CD14-positive monocyte (primary cell): ENCODE results near the gene MLYCD. TPM values are rescaled to one million over a fixed set of nuclear protein-coding genes. Genes with fewer than 3 reads are reported as not detected.

Experiments used
- DNase-seq, 3 donors: peaks; one replicate each; pipeline ENCODE4 v3.0.0-alpha.2; 2011 to 2022
- H2AFZ ChIP-seq: 2 replicates; pipeline ENCODE4 v1.6.0; 2012; ENCODE audit warnings: mild to moderate bottlenecking, low read depth, low read length, inconsistent platforms; ENCODE audit not compliant: insufficient read depth, poor library complexity, severe bottlenecking
- H3K27ac ChIP-seq, 2 donors: 1 replicate in 1 of 2; 2 replicates in 1 of 2; pipeline ENCODE4 v1.5.1; 2012 to 2013; ENCODE audit warnings: low read length in 2 of 2, control low read depth in 1 of 2, inconsistent platforms in 1 of 2, low read depth in 1 of 2, mild to moderate bottlenecking in 1 of 2
- H3K27me3 ChIP-seq, 2 donors: one replicate each; pipeline versions ENCODE4 v1.6.0 to v1.6.1; 2011 to 2013; ENCODE audit warnings: low read length in 2 of 2; ENCODE audit not compliant: control insufficient read depth in 2 of 2, insufficient read depth in 2 of 2
- H3K36me3 ChIP-seq, 2 donors: replicated peaks in 1 of 2; 1 replicate in 1 of 2; 2 replicates in 1 of 2; pipeline versions ENCODE4 v1.5.1 to v1.6.1; 2012 to 2013; ENCODE audit warnings: low read length in 2 of 2, control low read depth in 1 of 2, inconsistent platforms in 1 of 2, mild to moderate bottlenecking in 1 of 2; ENCODE audit not compliant: insufficient read depth in 2 of 2, control insufficient read depth in 1 of 2
- H3K4me1 ChIP-seq, 2 donors: 1 replicate in 1 of 2; 2 replicates in 1 of 2; pipeline versions ENCODE4 v1.5.1 to v1.6.1; 2012 to 2013; ENCODE audit warnings: low read length in 2 of 2, control low read depth in 1 of 2, inconsistent platforms in 1 of 2, mild to moderate bottlenecking in 1 of 2, moderate library complexity in 1 of 2; ENCODE audit not compliant: insufficient read depth in 2 of 2, control insufficient read depth in 1 of 2
- H3K4me2 ChIP-seq: replicated peaks from 2 replicates; pipeline ENCODE3; 2012; ENCODE audit warnings: low read length, moderate library complexity, mild to moderate bottlenecking; ENCODE audit not compliant: poor library complexity, severe bottlenecking; ENCODE audit errors: extremely low read depth
- H3K4me3 ChIP-seq, 3 experiments: fragments of 200-600 bp in 1 of 3; sonication (generic) in 1 of 3; replicated peaks in 1 of 3; 1 replicate in 2 of 3; 2 replicates in 1 of 3; pipeline ENCODE4 v1.5.1; 2011 to 2013; ENCODE audit warnings: low read length in 3 of 3, mild to moderate bottlenecking in 3 of 3, control low read depth in 2 of 3, low read depth in 2 of 3, inconsistent platforms in 1 of 3, moderate library complexity in 1 of 3
- H3K79me2 ChIP-seq: 2 replicates; pipeline ENCODE4 v1.6.0; 2012; ENCODE audit warnings: mild to moderate bottlenecking, control low read depth, inconsistent platforms, low read length, moderate library complexity; ENCODE audit not compliant: insufficient read depth
- H3K9ac ChIP-seq: 2 replicates; pipeline ENCODE4 v1.6.0; 2017; ENCODE audit warnings: low read length, mild to moderate bottlenecking; ENCODE audit not compliant: insufficient read depth, poor library complexity, severe bottlenecking
- H3K9me3 ChIP-seq, 2 donors: replicated peaks in 1 of 2; 1 replicate in 1 of 2; 2 replicates in 1 of 2; pipeline versions ENCODE4 v1.5.1 to v1.6.1; 2012 to 2013; ENCODE audit warnings: low read length in 2 of 2, control low read depth in 1 of 2; ENCODE audit not compliant: control insufficient read depth in 1 of 2, insufficient read depth in 1 of 2
- H4K20me1 ChIP-seq: 2 replicates; pipeline ENCODE4 v1.6.0; 2012; ENCODE audit warnings: mild to moderate bottlenecking, low read length, control low read depth, moderate library complexity; ENCODE audit not compliant: insufficient read depth
- H3K27ac Mint-ChIP-seq, 7 donors: one replicate each; pipeline ENCODE4 v1.8.0; 2020; ENCODE audit warnings: mild to moderate bottlenecking in 7 of 7, mixed read lengths in 7 of 7, moderate library complexity in 6 of 7, inconsistent platforms in 2 of 7
- H3K27me3 Mint-ChIP-seq, 3 donors: one replicate each; pipeline ENCODE4 v1.8.0; 2021 to 2022; ENCODE audit warnings: low read depth in 3 of 3, mild to moderate bottlenecking in 3 of 3, mixed read lengths in 3 of 3, moderate library complexity in 3 of 3, inconsistent platforms in 1 of 3
- H3K36me3 Mint-ChIP-seq, 2 donors: one replicate each; pipeline ENCODE4 v1.8.0; 2020; ENCODE audit warnings: mixed read lengths in 2 of 2, inconsistent platforms in 1 of 2, mild to moderate bottlenecking in 1 of 2
- H3K4me1 Mint-ChIP-seq: one replicate; pipeline ENCODE4 v1.8.0; 2020; ENCODE audit warnings: mild to moderate bottlenecking, mixed read lengths
- H3K4me3 Mint-ChIP-seq, 2 donors: one replicate each; pipeline ENCODE4 v1.8.0; 2020; ENCODE audit warnings: mild to moderate bottlenecking in 2 of 2, mixed read lengths in 2 of 2, moderate library complexity in 1 of 2
- H3K9me3 Mint-ChIP-seq, 7 donors: one replicate each; pipeline ENCODE4 v1.8.0; 2020 to 2022; ENCODE audit warnings: mixed read lengths in 7 of 7, mild to moderate bottlenecking in 6 of 7, moderate library complexity in 6 of 7, inconsistent platforms in 2 of 7
- WGBS: methylation state at CpG from one replicate; pipeline ENCODE4 v1.1.5; 2013; ENCODE audit warnings: missing lambda C conversion rate; ENCODE audit not compliant: insufficient coverage; 5-methylcytosine and 5-hydroxymethylcytosine counted together
- intact Hi-C, 2 donors: fragments of 100-400 bp; cut with micrococcal nuclease; formaldehyde crosslinking; loops; one replicate each; pipeline versions ENCODE4 v1.15.0 to v1.15.1; 2023
- polyA plus RNA-seq, 3 donors: library from polyadenylated mRNA; depleted of rRNA in 1 of 3; unstranded in 2 of 3; stranded (reverse) in 1 of 3; fragments of 300-500 nt in 2 of 3; fragments of >200 nt in 1 of 3; fragmentation: Illumina TruSeq in 2 of 3; gene quantifications; 1 replicate in 2 of 3; 2 replicates in 1 of 3; pipeline ENCODE4 v1.2.3, GENCODE V29; 2012 to 2021
- TF ChIP-seq, protein P1 (sequence below): fragments of 200-600 bp; IDR thresholded peaks from one replicate; pipeline ENCODE4 v1.8.0; 2022; ENCODE audit warnings: antibody characterized with exemption, mild to moderate bottlenecking

Gene MLYCD
- polyA plus RNA-seq, 3 donors, result 1.2 to 2.4 (median 1.3) TPM

DNA sequence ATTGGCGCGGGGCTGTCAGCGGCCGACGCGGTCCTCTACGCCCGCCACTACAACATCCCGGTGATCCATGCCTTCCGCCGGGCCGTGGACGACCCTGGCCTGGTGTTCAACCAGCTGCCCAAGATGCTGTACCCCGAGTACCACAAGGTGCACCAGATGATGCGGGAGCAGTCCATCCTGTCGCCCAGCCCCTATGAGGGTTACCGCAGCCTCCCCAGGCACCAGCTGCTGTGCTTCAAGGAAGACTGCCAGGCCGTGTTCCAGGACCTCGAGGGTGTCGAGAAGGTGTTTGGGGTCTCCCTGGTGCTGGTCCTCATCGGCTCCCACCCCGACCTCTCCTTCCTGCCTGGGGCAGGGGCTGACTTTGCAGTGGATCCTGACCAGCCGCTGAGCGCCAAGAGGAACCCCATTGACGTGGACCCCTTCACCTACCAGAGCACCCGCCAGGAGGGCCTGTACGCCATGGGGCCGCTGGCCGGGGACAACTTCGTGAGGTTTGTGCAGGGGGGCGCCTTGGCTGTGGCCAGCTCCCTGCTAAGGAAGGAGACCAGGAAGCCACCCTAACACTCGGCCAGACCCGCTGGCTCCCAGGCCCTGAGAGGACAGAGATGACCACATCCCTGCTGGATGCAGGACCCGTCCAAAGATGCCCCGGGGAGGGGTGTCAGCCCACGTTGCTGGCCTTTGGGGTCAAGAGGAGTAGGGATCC is 66.7 kb downstream of the MLYCD start:
- intact Hi-C loops, result loop anchor here in 1 of 2 donors (5.0 to 10.0 kb wide), 2 partner anchors 222 to 539 kb away; partner anchors contain the start of genes MEAK7 and TAF1C

DNA sequence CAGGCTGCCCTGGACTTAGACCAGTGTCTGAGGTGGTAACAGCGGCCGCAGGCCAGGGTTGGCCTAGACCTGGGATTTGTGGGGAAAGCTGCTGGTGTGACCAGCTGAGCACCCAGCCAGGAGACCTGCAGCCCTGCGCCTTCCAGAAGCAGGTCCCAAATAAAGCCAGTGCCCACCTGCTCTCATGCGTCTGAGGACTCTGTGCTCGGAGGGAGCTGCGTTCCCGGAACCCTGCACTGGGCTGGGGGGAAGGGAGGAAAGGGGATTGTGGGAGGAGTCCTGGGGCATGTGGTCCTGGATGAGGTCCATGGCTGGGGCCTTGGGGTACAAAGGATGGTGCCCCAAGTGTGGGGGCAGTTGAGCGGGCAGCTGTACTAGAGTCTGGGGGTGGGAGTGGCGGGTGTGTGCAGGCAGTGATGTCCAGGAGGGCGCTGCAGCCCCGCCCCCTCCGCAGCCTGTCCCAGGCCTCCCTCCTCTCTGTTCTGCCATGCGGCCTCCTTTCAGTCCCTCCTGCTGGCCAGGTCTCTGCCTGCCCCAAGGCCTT is 67.3 kb downstream of the MLYCD start:
- Histone ChIP-seq H3K4me2 (no peak overlapping the region), H3K36me3 (no peaks in the 10 kb centered on the region), H3K9ac (no peak overlapping the region), H4K20me1 (no peaks in the 10 kb centered on the region), H3K27me3 (peaks cover 6 to 22% of the 10 kb centered on the region in 2 donors), H3K4me1 (no peaks in the 10 kb centered on the region), H3K79me2 (no peaks in the 10 kb centered on the region), H2AFZ (no peak overlapping the region), H3K9me3 (peaks cover 0 to 4% of the 10 kb centered on the region in 2 donors), H3K4me3 (no peak overlapping the region), H3K27ac (no peak overlapping the region)
- H3K4me1 Mint-ChIP-seq, result peaks cover 2% of the 10 kb centered on the region
- H3K27me3 Mint-ChIP-seq, result peaks cover 22 to 40% (median 29%) of the 10 kb centered on the region in 3 donors
- WGBS, result 99% methylated on average over 8 of the region's 13 CpGs
- H3K27ac Mint-ChIP-seq, result no peak overlapping the region
- H3K36me3 Mint-ChIP-seq, result peaks cover 11 to 29% of the 10 kb centered on the region in 2 donors
- no peak for DNase-seq
- intact Hi-C loops, result loop anchor here in 1 of 2 donors (5.0 to 10.0 kb wide), 2 partner anchors 221 to 539 kb away; partner anchors contain the start of genes MEAK7 and TAF1C
- TF ChIP-seq, protein P1, sequence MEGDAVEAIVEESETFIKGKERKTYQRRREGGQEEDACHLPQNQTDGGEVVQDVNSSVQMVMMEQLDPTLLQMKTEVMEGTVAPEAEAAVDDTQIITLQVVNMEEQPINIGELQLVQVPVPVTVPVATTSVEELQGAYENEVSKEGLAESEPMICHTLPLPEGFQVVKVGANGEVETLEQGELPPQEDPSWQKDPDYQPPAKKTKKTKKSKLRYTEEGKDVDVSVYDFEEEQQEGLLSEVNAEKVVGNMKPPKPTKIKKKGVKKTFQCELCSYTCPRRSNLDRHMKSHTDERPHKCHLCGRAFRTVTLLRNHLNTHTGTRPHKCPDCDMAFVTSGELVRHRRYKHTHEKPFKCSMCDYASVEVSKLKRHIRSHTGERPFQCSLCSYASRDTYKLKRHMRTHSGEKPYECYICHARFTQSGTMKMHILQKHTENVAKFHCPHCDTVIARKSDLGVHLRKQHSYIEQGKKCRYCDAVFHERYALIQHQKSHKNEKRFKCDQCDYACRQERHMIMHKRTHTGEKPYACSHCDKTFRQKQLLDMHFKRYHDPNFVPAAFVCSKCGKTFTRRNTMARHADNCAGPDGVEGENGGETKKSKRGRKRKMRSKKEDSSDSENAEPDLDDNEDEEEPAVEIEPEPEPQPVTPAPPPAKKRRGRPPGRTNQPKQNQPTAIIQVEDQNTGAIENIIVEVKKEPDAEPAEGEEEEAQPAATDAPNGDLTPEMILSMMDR, result no peak
- H3K9me3 Mint-ChIP-seq, result peaks cover 0 to 10% (median 3%) of the 10 kb centered on the region in 7 donors
- no peak overlapping the region for H3K4me3 Mint-ChIP-seq

More for the DNA sequence above, 66.7 kb downstream of the MLYCD start:
- peaks cover 17 to 36% (median 26%) of the 10 kb centered on the region in 3 donors for H3K27me3 Mint-ChIP-seq
- Histone ChIP-seq H3K4me3 (no peak overlapping the region), H3K36me3 (peaks cover 0 to 2% of the 10 kb centered on the region in 2 donors), H4K20me1 (no peaks in the 10 kb centered on the region), H3K27ac (no peak overlapping the region), H3K27me3 (peaks cover 6 to 19% of the 10 kb centered on the region in 2 donors), H2AFZ (no peak overlapping the region), H3K79me2 (no peaks in the 10 kb centered on the region), H3K4me2 (no peak overlapping the region), H3K9ac (no peak overlapping the region), H3K9me3 (peaks cover 0 to 4% of the 10 kb centered on the region in 2 donors), H3K4me1 (no peaks in the 10 kb centered on the region)
- peaks cover 17 to 36% of the 10 kb centered on the region in 2 donors for H3K36me3 Mint-ChIP-seq
- H3K4me1 Mint-ChIP-seq, result peaks cover 2% of the 10 kb centered on the region
- H3K9me3 Mint-ChIP-seq, result peaks cover 0 to 12% (median 5%) of the 10 kb centered on the region in 7 donors
- no peak for DNase-seq
- TF ChIP-seq, protein P1, result no peak
- H3K27ac Mint-ChIP-seq, result no peak overlapping the region
- no peak overlapping the region for H3K4me3 Mint-ChIP-seq
- WGBS, result 97% methylated on average over 31 of the region's 36 CpGs
